Suprapubic skin (tissue), 4 donors: ENCODE data around the gene DHPS. TPM values are rescaled to one million over a fixed set of nuclear protein-coding genes. Genes with fewer than 3 reads are reported as not detected.
"Not testable (repeated sequence)": the region's sequence is repeated elsewhere in the genome, so short reads cannot be mapped to it uniquely, and the experiment has no call there.

Experiments used
- DNase-seq, 2 donors: peaks; one replicate each; pipeline ENCODE4 v3.0.0-alpha.2; 2019; ENCODE audit warnings: low spot score in 2 of 2
- H3K27ac ChIP-seq: fragments of 200-600 bp; sonication (generic); one replicate; pipeline ENCODE4 v1.5.1; 2019
- H3K27me3 ChIP-seq: fragments of 200-600 bp; sonication (generic); one replicate; pipeline ENCODE4 v1.5.1; 2019
- H3K36me3 ChIP-seq: fragments of 200-600 bp; sonication (generic); one replicate; pipeline ENCODE4 v1.5.1; 2019
- H3K4me1 ChIP-seq: fragments of 200-600 bp; sonication (generic); one replicate; pipeline ENCODE4 v1.5.1; 2019
- H3K4me3 ChIP-seq: fragments of 200-600 bp; sonication (generic); one replicate; pipeline ENCODE4 v1.5.1; 2019; ENCODE audit warnings: mild to moderate bottlenecking
- H3K9me3 ChIP-seq: fragments of 200-600 bp; sonication (generic); one replicate; pipeline ENCODE4 v1.5.1; 2019
- EP300 ChIP-seq: sonication (generic); formaldehyde crosslinking; IDR thresholded peaks from one replicate; pipeline ENCODE4 v1.6.1; 2017; ENCODE audit warnings: antibody characterized with exemption
- POLR2A ChIP-seq, 2 donors: fragments of 450-650 bp; IDR thresholded peaks; one replicate each; pipeline ENCODE4 v1.6.1; 2017; ENCODE audit warnings: antibody characterized with exemption in 2 of 2, mild to moderate bottlenecking in 2 of 2, moderate library complexity in 2 of 2
- POLR2AphosphoS5 ChIP-seq, 3 donors: sonication (generic); formaldehyde crosslinking; IDR thresholded peaks; one replicate each; pipeline ENCODE4 v1.6.1; 2017; ENCODE audit warnings: antibody characterized with exemption in 3 of 3
- WGBS: methylation state at CpG from one replicate; pipeline ENCODE4 v1.1.5; 2018; 5-methylcytosine and 5-hydroxymethylcytosine counted together
- total RNA-seq, 4 donors: library from RNA; depleted of rRNA; stranded (reverse); fragments of >200 nt; gene quantifications; one replicate each; pipeline ENCODE4 v1.1.0, GENCODE V29; 2016
- TF ChIP-seq, protein P1 (sequence below), 2 donors: fragments of 200-600 bp in 1 of 2; fragments of 450-650 bp in 1 of 2; sonication (generic) in 1 of 2; IDR thresholded peaks; one replicate each; pipeline ENCODE4 v1.5.1; 2016 to 2019; ENCODE audit warnings: antibody characterized with exemption in 2 of 2, mild to moderate bottlenecking in 1 of 2, moderate library complexity in 1 of 2

DHPS gene
- total RNA-seq, 4 donors from 2014 or later: 108 to 265 (median 136) TPM

DNA sequence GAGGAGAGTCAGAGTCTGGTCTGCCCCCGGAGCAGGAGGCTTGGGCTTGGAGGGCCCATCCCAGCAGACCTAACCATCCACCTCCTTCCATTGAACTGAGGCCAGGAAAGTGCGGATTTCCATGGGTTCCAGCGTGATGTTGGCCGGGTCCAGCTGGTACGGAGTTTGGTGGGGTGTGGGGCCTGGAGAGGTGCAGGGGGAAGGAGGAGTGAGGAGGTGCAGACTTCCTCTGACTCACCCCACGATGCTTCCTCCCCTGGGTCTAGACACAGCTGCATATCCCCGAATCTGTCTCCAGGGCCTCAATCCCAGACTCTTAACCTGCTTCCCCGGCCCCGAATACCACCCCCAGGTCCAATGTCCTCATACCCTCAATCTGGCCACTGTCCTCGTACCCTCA is 35.1 kb downstream of the DHPS start:
- H3K36me3 ChIP-seq: peaks cover 1% of the 10 kb centered on the region
- 90% methylated on average over 10 of the region's 10 CpGs for WGBS
- H3K4me3 ChIP-seq: no peak overlapping the region
- TF ChIP-seq POLR2AphosphoS5 (IDR thresholded peaks at IDR 0.05) (no peak), EP300 (no peak), POLR2A (IDR thresholded peaks at IDR 0.05) (no peak)
- TF ChIP-seq, protein P1, sequence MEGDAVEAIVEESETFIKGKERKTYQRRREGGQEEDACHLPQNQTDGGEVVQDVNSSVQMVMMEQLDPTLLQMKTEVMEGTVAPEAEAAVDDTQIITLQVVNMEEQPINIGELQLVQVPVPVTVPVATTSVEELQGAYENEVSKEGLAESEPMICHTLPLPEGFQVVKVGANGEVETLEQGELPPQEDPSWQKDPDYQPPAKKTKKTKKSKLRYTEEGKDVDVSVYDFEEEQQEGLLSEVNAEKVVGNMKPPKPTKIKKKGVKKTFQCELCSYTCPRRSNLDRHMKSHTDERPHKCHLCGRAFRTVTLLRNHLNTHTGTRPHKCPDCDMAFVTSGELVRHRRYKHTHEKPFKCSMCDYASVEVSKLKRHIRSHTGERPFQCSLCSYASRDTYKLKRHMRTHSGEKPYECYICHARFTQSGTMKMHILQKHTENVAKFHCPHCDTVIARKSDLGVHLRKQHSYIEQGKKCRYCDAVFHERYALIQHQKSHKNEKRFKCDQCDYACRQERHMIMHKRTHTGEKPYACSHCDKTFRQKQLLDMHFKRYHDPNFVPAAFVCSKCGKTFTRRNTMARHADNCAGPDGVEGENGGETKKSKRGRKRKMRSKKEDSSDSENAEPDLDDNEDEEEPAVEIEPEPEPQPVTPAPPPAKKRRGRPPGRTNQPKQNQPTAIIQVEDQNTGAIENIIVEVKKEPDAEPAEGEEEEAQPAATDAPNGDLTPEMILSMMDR (IDR thresholded peaks at IDR 0.05): no peak
- H3K27ac ChIP-seq: no peak overlapping the region
- H3K9me3 ChIP-seq: no peaks in the 10 kb centered on the region
- no peaks in the 10 kb centered on the region for H3K27me3 ChIP-seq
- peaks cover 13% of the 10 kb centered on the region for H3K4me1 ChIP-seq
- no peak for DNase-seq

DNA sequence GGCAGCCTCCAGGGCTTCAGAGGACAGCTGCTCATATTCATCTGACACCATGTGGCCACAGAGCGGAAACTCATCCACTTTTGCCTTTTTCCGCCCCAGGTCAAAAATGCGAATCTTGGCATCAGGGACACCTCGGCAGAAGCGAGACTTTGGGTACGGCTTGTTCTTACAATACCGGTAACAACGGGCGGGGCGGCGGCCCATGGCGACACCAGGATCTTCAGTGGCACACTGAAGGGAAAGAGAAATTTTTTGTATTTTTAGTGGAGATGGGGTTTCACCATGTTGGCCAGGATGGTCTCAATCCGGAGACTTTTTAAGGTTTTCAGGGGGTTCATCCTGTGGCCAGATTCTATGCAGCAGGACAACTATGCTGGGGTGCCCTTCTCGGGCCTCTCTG is 38.0 kb downstream of the DHPS start:
- WGBS: 96% methylated on average over 14 of the region's 14 CpGs
- H3K36me3 ChIP-seq, H3K4me3 ChIP-seq, H3K27me3 ChIP-seq, H3K9me3 ChIP-seq, DNase-seq, H3K27ac ChIP-seq: not testable (repeated sequence)
- peaks cover 22% of the 10 kb centered on the region for H3K4me1 ChIP-seq

DNA sequence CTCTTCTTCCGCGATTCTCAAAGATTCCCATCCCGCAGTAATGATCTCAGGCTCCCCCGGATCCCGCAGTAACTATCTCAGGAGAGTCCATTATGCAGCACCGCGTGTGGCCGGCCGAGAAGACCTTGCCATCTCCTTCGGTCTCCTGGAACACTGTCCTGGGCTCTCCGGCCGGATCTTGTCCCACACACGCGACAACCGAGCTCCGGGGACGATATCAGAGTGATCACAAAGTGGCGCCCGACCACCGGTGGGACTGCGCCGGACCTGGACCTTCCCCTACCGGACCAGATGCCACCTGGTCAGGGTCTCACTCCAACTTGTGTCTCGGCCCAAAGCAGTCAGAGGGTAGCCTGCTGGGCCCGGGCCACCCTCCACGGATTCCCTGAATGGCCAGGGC is 39.2 kb downstream of the DHPS start:
- peaks cover 11% of the 10 kb centered on the region for H3K4me1 ChIP-seq
- H3K27me3 ChIP-seq: no peaks in the 10 kb centered on the region
- H3K9me3 ChIP-seq: no peaks in the 10 kb centered on the region
- no peak overlapping the region for H3K4me3 ChIP-seq
- no peak for DNase-seq
- 95% methylated on average over 24 of the region's 26 CpGs for WGBS
- H3K27ac ChIP-seq: no peak overlapping the region
- H3K36me3 ChIP-seq: no peaks in the 10 kb centered on the region
- TF ChIP-seq EP300 (no peak), POLR2AphosphoS5 (IDR thresholded peaks at IDR 0.05) (no peak), POLR2A (IDR thresholded peaks at IDR 0.05) (no peak)
- TF ChIP-seq, protein P1 (IDR thresholded peaks at IDR 0.05): no peak

DNA sequence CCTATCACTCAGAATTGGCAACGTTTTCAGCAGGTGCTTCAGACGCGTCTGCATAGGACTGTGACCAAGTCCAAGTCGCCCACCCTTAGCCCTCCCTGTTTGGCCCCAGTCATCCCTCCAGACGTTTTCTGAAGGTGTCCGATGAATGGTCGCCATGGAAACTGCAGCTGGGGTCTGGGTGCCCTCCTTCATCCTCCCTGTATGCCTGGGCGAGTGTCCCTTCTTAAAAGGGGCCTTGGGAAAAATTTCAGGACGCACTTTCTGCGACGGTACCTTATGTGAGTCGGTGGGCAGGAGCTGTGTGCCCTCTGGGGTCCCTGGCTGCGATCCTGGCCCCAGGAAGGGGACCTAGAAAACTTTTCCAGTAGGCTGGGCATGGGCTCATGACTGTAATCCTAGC is 40.2 kb downstream of the DHPS start:
- no peak for DNase-seq
- no peak for TF ChIP-seq EP300
- TF ChIP-seq, protein P1 (IDR thresholded peaks at IDR 0.05): no peak
- TF ChIP-seq POLR2A (IDR thresholded peaks at IDR 0.05): no peak
- TF ChIP-seq POLR2AphosphoS5 (IDR thresholded peaks at IDR 0.05): no peak
- H3K27ac ChIP-seq: no peak overlapping the region
- H3K27me3 ChIP-seq: no peaks in the 10 kb centered on the region
- no peak overlapping the region for H3K4me3 ChIP-seq
- H3K9me3 ChIP-seq: no peaks in the 10 kb centered on the region
- H3K4me1 ChIP-seq: peaks cover 9% of the 10 kb centered on the region
- 71% methylated on average over 13 of the region's 13 CpGs for WGBS
- no peaks in the 10 kb centered on the region for H3K36me3 ChIP-seq

DNA sequence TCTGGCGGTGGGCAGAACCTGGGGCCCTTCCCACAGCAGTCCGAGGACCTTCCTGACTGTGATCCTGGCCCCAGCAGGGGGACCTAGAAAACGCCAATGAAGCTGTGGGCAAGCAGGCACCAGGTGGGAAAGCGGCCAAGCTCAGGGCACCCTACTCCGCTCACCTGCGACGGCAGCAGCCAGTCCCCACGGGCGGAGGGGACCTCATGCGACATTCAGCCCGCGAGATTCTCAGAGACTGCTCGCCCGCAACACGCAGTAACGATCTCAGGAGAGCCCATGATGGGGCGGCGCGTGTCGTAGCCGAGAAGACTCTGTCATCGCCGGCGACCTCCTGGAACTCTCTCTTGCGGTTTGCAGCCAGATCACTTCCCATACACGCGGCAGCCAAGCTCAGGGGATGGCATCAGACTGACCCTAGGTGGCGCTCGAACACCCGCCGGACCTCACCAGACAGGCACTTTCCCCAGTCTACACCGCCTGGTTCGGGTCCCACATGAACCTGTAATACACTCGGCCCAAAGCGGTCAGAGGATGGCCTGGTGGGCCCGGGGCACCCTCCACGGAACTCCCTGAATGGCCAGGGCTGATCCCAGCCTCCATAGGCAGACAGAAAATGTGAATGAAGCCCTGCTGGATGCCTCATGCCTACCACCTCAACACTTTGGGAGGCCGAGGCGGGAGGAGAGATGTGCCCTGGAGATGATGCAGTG is 41.6 kb downstream of the DHPS start:
- Histone ChIP-seq H3K4me3 (peak overlapping the region; percentile 34), H3K27ac (no peak overlapping the region), H3K36me3 (no peaks in the 10 kb centered on the region), H3K4me1 (peaks cover 9% of the 10 kb centered on the region), H3K27me3 (no peaks in the 10 kb centered on the region), H3K9me3 (no peaks in the 10 kb centered on the region)
- 8% methylated on average over 36 of the region's 39 CpGs for WGBS
- peak; percentile 84 to 88 for DNase-seq
- TF ChIP-seq, protein P1 (IDR thresholded peaks at IDR 0.05): peak; percentile 37 to 77
- TF ChIP-seq POLR2AphosphoS5 (IDR thresholded peaks at IDR 0.05): no peak
